ENCODE results near the gene MCRS1.

MCRS1 gene

GRCh38 chr12:49557187-49557916 lies 10.6 kb downstream of the MCRS1 start:
- in situ Hi-C loops (cut with MboI; ENCODE audit: low sequenced_read_pairs): no loop called here

- in situ Hi-C loops (cut with MboI; ENCODE audit: low sequenced_read_pairs): no loop called here
These were observed 11.4 kb downstream of the MCRS1 start for GRCh38 chr12:49556391-49557186.

GRCh38 chr12:49555631-49556390 lies 12.1 kb downstream of the MCRS1 start:
- in situ Hi-C loops (cut with MboI; ENCODE audit: low sequenced_read_pairs): no loop called here

- in situ Hi-C loops (cut with MboI; ENCODE audit: low sequenced_read_pairs): no loop called here
These were observed 13.7 kb downstream of the MCRS1 start for GRCh38 chr12:49554266-49554665.

- in situ Hi-C loops (cut with MboI; ENCODE audit: low sequenced_read_pairs): no loop called here
These were observed 14.3 kb downstream of the MCRS1 start for GRCh38 chr12:49553512-49554088.

- in situ Hi-C loops (cut with MboI; ENCODE audit: low sequenced_read_pairs): no loop called here
These were observed 15.0 kb downstream of the MCRS1 start for GRCh38 chr12:49552899-49553298.

- in situ Hi-C loops (cut with MboI; ENCODE audit: low sequenced_read_pairs): no loop called here
These were observed 15.5 kb downstream of the MCRS1 start for GRCh38 chr12:49552425-49552824.

GRCh38 chr12:49552014-49552413 lies 15.9 kb downstream of the MCRS1 start:
- in situ Hi-C loops (cut with MboI; ENCODE audit: low sequenced_read_pairs): no loop called here

- in situ Hi-C loops (cut with MboI; ENCODE audit: low sequenced_read_pairs): no loop called here
These were observed 17.2 kb downstream of the MCRS1 start for GRCh38 chr12:49550693-49551252.

GRCh38 chr12:49549735-49550692 lies 17.9 kb downstream of the MCRS1 start:
- in situ Hi-C loops (cut with MboI; ENCODE audit: low sequenced_read_pairs): no loop called here

GRCh38 chr12:49548822-49549648 lies 18.9 kb downstream of the MCRS1 start:
- in situ Hi-C loops (cut with MboI; ENCODE audit: low sequenced_read_pairs): no loop called here

GRCh38 chr12:49548481-49548821 lies 19.5 kb downstream of the MCRS1 start:
- in situ Hi-C loops (cut with MboI; ENCODE audit: low sequenced_read_pairs): no loop called here

GRCh38 chr12:49547090-49547690 lies 20.8 kb downstream of the MCRS1 start:
- in situ Hi-C loops (cut with MboI; ENCODE audit: low sequenced_read_pairs): no loop called here

GRCh38 chr12:49546481-49546880 lies 21.5 kb downstream of the MCRS1 start:
- in situ Hi-C loops (cut with MboI; ENCODE audit: low sequenced_read_pairs): no loop called here

- in situ Hi-C loops (cut with MboI; ENCODE audit: low sequenced_read_pairs): no loop called here
These were observed 22.1 kb downstream of the MCRS1 start for GRCh38 chr12:49545815-49546214.

GRCh38 chr12:49543914-49544815 lies 23.8 kb downstream of the MCRS1 start:
- in situ Hi-C loops (cut with MboI; ENCODE audit: low sequenced_read_pairs): no loop called here

GRCh38 chr12:49543221-49543913 lies 24.6 kb downstream of the MCRS1 start:
- in situ Hi-C loops (cut with MboI; ENCODE audit: low sequenced_read_pairs): no loop called here
